GM21529 (cell line): ENCODE results near the gene APOC3.

Experiments used
- ATAC-seq: cut with Tn5 transposase; IDR thresholded peaks from one replicate; pipeline ENCODE4 v1.9.1; 2021; ENCODE audit not compliant: unreplicated experiment

The APOC3 gene

GRCh38 chr11:116869610-116870009 is 39.9 kb downstream of the APOC3 start:
- no peak for ATAC-seq

DNA sequence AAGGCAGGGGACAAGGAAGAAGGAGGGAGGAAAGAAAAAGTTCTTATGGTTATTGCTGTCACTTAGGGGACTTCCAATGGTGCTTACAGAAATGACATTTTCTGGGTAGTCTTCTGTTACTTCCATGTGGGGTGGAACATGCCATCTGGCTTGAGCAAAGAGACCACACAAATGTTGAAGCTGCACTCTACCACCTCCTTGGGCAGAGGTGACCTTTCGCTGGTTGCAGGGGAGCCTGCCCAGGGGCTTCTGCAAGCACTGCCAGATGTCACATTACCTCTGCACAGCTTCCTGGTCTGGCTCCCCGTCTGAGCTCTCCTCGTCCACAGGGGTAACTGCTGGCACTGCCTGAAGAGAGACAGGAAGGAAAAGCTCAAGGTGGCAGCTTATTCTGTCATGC is 40.3 kb downstream of the APOC3 start:
- ATAC-seq = no peak

DNA sequence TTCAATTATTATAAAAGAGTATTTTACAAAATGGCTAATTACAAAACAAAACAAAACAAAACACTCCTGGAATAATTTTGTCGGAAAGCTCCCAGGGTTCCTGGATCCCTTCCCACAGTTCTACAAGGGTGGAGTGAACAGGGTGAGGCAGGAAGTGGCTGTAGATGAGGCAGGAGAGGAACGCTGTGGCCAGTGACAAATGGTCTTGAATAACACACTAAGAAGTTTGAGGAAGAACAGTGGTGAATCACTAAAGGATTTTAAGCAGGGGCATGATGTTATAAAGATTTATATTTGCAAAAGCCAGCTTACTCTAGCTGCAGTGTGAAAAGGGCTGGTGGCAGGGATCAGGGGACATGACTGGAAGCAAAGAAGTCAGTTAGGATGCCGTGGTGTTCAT is 41.5 kb downstream of the APOC3 start:
- ATAC-seq = no peak

DNA sequence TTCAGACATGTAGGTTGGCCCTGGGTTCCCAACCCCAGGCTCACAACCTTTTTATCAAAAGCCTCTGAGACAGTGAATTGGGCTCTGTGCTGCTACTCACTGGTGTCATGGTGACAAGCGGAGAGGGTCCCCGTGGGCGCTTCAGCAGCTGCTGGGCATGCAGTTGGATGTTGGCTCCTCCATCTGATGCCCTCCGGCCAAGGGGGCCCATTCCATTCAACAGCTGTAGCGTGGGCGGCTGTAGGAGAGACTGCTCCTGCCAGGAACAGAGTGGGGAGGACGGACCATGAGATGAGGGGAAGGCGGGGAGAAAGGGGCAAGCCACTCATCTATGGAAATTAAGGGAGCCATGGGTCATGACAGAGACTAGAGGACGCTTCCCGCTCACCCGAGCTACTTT is 43.7 kb downstream of the APOC3 start:
- no peak for ATAC-seq

DNA sequence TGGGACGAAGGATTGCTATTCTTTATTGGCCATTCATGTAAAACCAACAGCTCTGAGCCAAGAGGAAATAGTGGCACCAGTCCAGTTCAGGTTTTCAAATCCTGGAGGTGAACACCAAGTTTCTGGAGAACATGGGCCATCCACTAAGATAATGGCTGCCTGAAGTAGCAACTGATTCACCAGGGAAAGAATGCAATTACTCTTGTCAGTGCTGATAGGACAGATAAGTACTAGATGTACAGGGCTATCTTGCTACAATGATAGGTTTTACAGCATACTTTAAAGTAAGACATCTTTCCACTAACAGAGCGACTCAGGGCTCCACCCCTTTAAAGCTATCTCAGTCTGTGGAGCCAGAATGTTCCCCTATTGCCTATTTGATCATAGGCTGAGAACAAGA is 44.5 kb downstream of the APOC3 start:
- ATAC-seq = no peak

DNA sequence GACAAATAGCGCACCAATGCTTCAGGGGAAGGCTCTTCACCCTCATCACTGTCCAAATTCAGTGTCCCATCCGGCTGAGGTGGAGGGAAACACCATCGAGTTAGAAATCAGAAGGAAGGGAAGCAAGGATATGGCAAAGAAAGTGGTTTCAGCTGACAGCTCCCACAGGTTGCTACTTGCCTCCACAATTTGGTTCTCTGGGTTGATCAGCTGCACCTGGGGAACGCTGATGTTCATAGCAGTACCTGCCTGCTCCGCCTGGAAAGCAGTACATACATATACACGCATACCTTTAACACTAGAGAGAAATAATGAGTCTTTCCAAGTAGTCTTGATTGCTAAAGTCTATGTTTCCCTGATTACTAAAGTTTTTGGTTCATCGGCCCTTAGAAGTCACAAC is 45.5 kb downstream of the APOC3 start:
- ATAC-seq = no peak

- no peak for ATAC-seq
Observed at GRCh38 chr11:116876656-116877055, 46.9 kb downstream of the APOC3 start.

DNA sequence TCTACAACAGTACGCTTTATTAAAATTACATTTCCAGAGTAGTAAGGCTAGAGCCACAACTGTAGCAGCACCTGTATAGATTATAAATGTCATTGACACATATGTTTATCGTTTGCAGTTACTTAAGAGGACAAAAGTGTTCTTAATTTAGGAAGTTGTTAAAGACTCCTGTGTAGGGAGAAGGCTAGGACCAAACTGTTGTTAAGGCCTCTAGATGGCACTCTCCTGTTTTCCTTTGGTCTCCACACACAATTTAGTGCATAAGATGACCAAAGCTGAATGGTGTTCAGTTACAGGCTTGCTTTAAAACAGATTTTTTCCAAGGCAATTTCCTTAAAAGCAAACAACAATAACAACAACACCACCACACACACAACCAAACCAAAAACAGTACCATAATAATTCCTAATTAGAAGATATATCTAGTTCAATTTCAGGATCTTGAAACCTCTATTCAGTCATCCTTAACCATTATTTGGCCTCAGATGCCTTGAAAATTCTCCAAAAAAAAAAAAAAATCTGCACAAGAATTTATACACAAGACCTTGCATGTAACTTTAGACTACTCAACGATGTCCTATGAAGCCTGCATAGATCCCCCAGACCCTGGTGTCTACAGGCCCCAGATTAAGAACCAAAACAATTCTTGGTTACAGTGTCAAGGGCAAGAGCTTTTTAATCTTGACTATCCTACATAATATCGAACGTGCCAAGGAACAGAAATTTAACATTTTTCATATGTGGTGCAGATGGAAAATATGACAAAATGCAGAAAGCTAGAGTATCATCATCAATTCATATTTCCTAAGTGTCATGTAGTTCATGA is 50.3 kb downstream of the APOC3 start:
- no peak for ATAC-seq

- no peak for ATAC-seq
Observed at GRCh38 chr11:116881143-116881542, 51.4 kb downstream of the APOC3 start.

DNA sequence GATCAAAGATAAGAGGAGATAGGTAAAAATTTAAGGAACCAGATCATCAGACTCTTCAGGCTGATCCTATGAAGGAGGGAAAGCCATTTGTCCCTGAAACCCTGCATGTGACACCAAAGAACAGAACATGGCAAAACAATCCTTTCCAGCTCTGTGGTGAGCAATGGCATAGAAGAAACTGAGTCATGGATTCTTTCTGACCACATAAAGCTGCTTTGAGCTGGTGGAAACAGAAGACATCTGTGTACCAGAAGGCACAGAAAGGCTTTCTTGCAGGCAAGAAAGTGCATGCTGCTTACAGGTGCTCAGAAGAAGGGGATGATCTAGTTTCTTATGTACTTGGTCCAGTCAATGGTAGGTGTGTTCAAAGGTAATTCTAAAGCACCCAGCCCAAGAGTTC is 52.7 kb downstream of the APOC3 start:
- no peak for ATAC-seq
